Measurements from ENCODE around the gene PNPLA5.
A peak's percentile ranks its signal among the peaks of the same experiment; 100 is the strongest.

Gene PNPLA5

GRCh38 chr22:43833286-43834240, 58.2 kb downstream of the PNPLA5 start:
- DNase-seq = no peak

- no peak for DNase-seq
Measured at GRCh38 chr22:43832393-43833265, 59.2 kb downstream of the PNPLA5 start.

GRCh38 chr22:43831561-43832392, 60.0 kb downstream of the PNPLA5 start:
- no peak for DNase-seq

- DNase-seq = no peak
Measured at GRCh38 chr22:43830931-43831560, 60.8 kb downstream of the PNPLA5 start.

- DNase-seq = peak in 1 of 2 experiments; percentile 11
Measured at GRCh38 chr22:43829904-43830851, 61.6 kb downstream of the PNPLA5 start.
